Measurements from ENCODE around the gene MTMR12. TPM values are rescaled to one million over a fixed set of nuclear protein-coding genes. Genes with fewer than 3 reads are reported as not detected.

Gene MTMR12
- total and polyA plus RNA-seq, 2 donors (not counting 3 experiments of a cell fraction or from before 2014, with no cell fraction given): 18.2 to 38.6 TPM

DNA sequence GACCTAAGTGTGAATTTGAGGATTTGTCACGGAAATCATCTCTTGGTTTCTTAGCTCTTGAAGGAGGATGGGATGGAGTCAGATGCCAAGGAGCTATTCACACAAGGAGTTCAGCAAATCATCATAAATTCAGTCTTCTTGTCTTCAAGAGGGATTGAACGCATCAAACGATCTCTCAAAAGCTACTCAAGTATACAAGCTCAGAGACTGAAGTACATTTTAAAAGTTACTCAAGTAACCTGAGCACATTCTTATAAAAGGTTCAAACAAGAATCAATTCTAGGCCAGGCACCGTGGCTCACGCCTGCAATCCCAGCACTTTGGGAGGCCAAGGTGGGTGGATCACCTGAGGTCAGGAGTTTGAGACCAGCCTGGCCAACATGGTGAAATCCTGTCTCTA is 117.5 kb downstream of the MTMR12 start:
- Histone ChIP-seq H3K36me3 (ENCODE audit: control insufficient read depth in 2 of 2, extremely low read depth in 1 of 2, insufficient read depth in 2 of 2, low read length in 2 of 2) (no peaks in the 10 kb centered on the region), H3K4me2 (ENCODE audit: insufficient read depth, low read length) (no peak overlapping the region), H4K20me1 (replicated peaks; ENCODE audit: control insufficient read depth, extremely low read depth, insufficient read depth, low read length) (no peaks in the 10 kb centered on the region), H3K27me3 (ENCODE audit: control insufficient read depth in 2 of 2, insufficient read depth in 2 of 2, low read length in 2 of 2) (peaks cover 0 to 5% of the 10 kb centered on the region in 2 experiments), H3K27ac (ENCODE audit: insufficient read depth, low read depth, low read length) (no peak overlapping the region), H3K4me1 (ENCODE audit: control insufficient read depth, extremely low read depth, insufficient read depth, low read length) (peaks cover 12% of the 10 kb centered on the region), H3K4me3 (replicated peaks in 1 of 3; ENCODE audit: insufficient read depth in 1 of 3, low read depth in 1 of 3, low read length in 3 of 3) (no peak overlapping the region), H3K9ac (replicated peaks; ENCODE audit: extremely low read depth, insufficient read depth, low read length) (no peak overlapping the region), H3K79me2 (ENCODE audit: control insufficient read depth, insufficient read depth, low read length) (no peaks in the 10 kb centered on the region), H3K9me3 (replicated peaks; ENCODE audit: control insufficient read depth, insufficient read depth, low read length) (no peaks in the 10 kb centered on the region), H3K9me1 (replicated peaks; ENCODE audit: control insufficient read depth, extremely low read depth, insufficient read depth, low read length) (no peaks in the 10 kb centered on the region), H2AFZ (ENCODE audit: low read depth, low read length) (no peak overlapping the region)
- dilution Hi-C loops (cut with MboI; ENCODE audit: extremely low pct_ligation_motif_present, low sequenced_read_pairs): no loop called here
- CTCF ChIA-PET: interaction anchor here (1.3 kb wide), 1 partner anchor 25 kb away, joined by 3 read pairs; no protein-coding TSS in a partner anchor
- FAIRE-seq: no peak
- no peak for DNase-seq (ENCODE audit: low read depth, low spot score)
- POLR2A ChIA-PET: no interaction called here
- intact Hi-C loops (cut with micrococcal nuclease): loop anchor here (10.0 kb wide), 1 partner anchor 340 kb away; no protein-coding TSS in a partner anchor
- no TSS peak for BruUV-seq (replicated peaks)
- TF ChIP-seq GATA2 (IDR thresholded peaks at IDR 0.05; ENCODE audit: insufficient read depth, insufficient read length, low read depth, low read length) (no peak), EZH2 (IDR thresholded peaks at IDR 0.05; ENCODE audit: borderline replicate concordance, low read depth, low read length, severe bottlenecking) (no peak), JUN (IDR thresholded peaks at IDR 0.05; ENCODE audit: borderline replicate concordance, insufficient read depth, insufficient read length, low read depth) (no peak), FOS (IDR thresholded peaks at IDR 0.05; ENCODE audit: borderline replicate concordance, insufficient read depth, low read length) (no peak), POLR2A (IDR thresholded peaks at IDR 0.05; ENCODE audit: low read depth, low read length) (no peak), POLR2AphosphoS5 (IDR thresholded peaks at IDR 0.05; ENCODE audit: insufficient read depth, low read depth, low read length) (no peak), MYC (IDR thresholded peaks at IDR 0.05; ENCODE audit: low read depth, low read length) (no peak)
- TF ChIP-seq, protein P1, sequence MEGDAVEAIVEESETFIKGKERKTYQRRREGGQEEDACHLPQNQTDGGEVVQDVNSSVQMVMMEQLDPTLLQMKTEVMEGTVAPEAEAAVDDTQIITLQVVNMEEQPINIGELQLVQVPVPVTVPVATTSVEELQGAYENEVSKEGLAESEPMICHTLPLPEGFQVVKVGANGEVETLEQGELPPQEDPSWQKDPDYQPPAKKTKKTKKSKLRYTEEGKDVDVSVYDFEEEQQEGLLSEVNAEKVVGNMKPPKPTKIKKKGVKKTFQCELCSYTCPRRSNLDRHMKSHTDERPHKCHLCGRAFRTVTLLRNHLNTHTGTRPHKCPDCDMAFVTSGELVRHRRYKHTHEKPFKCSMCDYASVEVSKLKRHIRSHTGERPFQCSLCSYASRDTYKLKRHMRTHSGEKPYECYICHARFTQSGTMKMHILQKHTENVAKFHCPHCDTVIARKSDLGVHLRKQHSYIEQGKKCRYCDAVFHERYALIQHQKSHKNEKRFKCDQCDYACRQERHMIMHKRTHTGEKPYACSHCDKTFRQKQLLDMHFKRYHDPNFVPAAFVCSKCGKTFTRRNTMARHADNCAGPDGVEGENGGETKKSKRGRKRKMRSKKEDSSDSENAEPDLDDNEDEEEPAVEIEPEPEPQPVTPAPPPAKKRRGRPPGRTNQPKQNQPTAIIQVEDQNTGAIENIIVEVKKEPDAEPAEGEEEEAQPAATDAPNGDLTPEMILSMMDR (IDR thresholded peaks at IDR 0.05; ENCODE audit: extremely low read depth in 1 of 2, insufficient read depth in 1 of 2, low read depth in 1 of 2, low read length in 2 of 2): no peak
- TF ChIP-seq, protein P2, sequence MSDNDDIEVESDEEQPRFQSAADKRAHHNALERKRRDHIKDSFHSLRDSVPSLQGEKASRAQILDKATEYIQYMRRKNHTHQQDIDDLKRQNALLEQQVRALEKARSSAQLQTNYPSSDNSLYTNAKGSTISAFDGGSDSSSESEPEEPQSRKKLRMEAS (IDR thresholded peaks at IDR 0.05; ENCODE audit: insufficient read depth, insufficient read length): no peak
